Sciatic nerve (tissue), 2 donors: ENCODE results near the gene CHN2. TPM values are rescaled to one million over a fixed set of nuclear protein-coding genes. Genes with fewer than 3 reads are reported as not detected.

Experiments used
- ATAC-seq: fragments of 200-7000 bp; cut with Tn5 transposase; one replicate; pipeline ENCODE4 v1.9.1; 2020; ENCODE audit warnings: mild to moderate bottlenecking, moderate library complexity
- DNase-seq: peaks from one replicate; pipeline ENCODE4 v3.0.0-alpha.2; 2020; ENCODE audit warnings: low spot score
- intact Hi-C: fragments of 100-400 bp; cut with DNase I; formaldehyde crosslinking; loops from one replicate; pipeline ENCODE4 v1.14.2; 2022
- total RNA-seq: library from RNA; stranded (reverse); fragmentation: NEBNext Ultra II Directional; extraction: Animal tissue kit (Norgen Biotek cat#: 25700); gene quantifications from one replicate; pipeline ENCODE4 v1.2.1, GENCODE V29; 2021
- donor health status: DM: no; HTN: no; CAD: no.
- donor health status: DM: no; HTN: no; CAD: no.

The CHN2 gene
- total RNA-seq: 10.9 TPM

GRCh38 chr7:29194594-29195427 lies at the start of gene CHN2:
Gene CHN2 (plus strand): TSS chr7:29194775.
- ATAC-seq (peak; percentile 58), DNase-seq (peak; percentile 73)
- intact Hi-C loops: no loop called here

GRCh38 chr7:29145553-29146056 lies 49.0 kb upstream of the CHN2 start:
- DNase-seq: no peak
- ATAC-seq: no peak
- intact Hi-C loops: no loop called here

- DNase-seq (peak; percentile 73), ATAC-seq (peak; percentile 81)
- intact Hi-C loops: no loop called here
Observed at GRCh38 chr7:29146057-29146706, 48.4 kb upstream of the CHN2 start, which contains the start of gene CPVL. Gene CPVL (minus strand): TSS chr7:29146537. CDS start chr7:29121061, 25,476 bp downstream.

GRCh38 chr7:29146888-29147609 lies 47.5 kb upstream of the CHN2 start:
- intact Hi-C loops: no loop called here
- DNase-seq (no peak), ATAC-seq (peak; percentile 55)

- ATAC-seq: peak; percentile 54
- intact Hi-C loops: no loop called here
- DNase-seq: no peak
Observed at GRCh38 chr7:29147821-29148220, 46.8 kb upstream of the CHN2 start.

GRCh38 chr7:29149036-29149435 lies 45.5 kb upstream of the CHN2 start:
- intact Hi-C loops: no loop called here
- ATAC-seq: no peak

GRCh38 chr7:29150856-29151255 lies 43.7 kb upstream of the CHN2 start:
- no peak for DNase-seq
- no peak for ATAC-seq
- intact Hi-C loops: no loop called here

More at GRCh38 chr7:29149036-29149435, 45.5 kb upstream of the CHN2 start:
- DNase-seq: no peak

GRCh38 chr7:29154076-29154475 lies 40.5 kb upstream of the CHN2 start:
- no peak for DNase-seq
- intact Hi-C loops: no loop called here
- no peak for ATAC-seq

GRCh38 chr7:29156907-29157452 lies 37.6 kb upstream of the CHN2 start:
- no peak for DNase-seq
- no peak for ATAC-seq

GRCh38 chr7:29158795-29159423 lies 35.7 kb upstream of the CHN2 start:
- no peak for DNase-seq
- ATAC-seq: no peak
- intact Hi-C loops: no loop called here

More at GRCh38 chr7:29156907-29157452, 37.6 kb upstream of the CHN2 start:
- intact Hi-C loops: no loop called here

GRCh38 chr7:29160080-29160479 lies 34.5 kb upstream of the CHN2 start:
- DNase-seq (no peak), ATAC-seq (no peak)
- intact Hi-C loops: no loop called here

GRCh38 chr7:29161231-29161630 lies 33.3 kb upstream of the CHN2 start:
- intact Hi-C loops: no loop called here
- DNase-seq (no peak), ATAC-seq (no peak)

GRCh38 chr7:29162577-29162976 lies 32.0 kb upstream of the CHN2 start:
- no peak for ATAC-seq
- intact Hi-C loops: no loop called here
- no peak for DNase-seq

- ATAC-seq (no peak), DNase-seq (no peak)
- intact Hi-C loops: no loop called here
Observed at GRCh38 chr7:29163854-29164253, 30.7 kb upstream of the CHN2 start.

GRCh38 chr7:29167721-29168120 lies 26.9 kb upstream of the CHN2 start:
- intact Hi-C loops: no loop called here
- DNase-seq (no peak), ATAC-seq (no peak)

GRCh38 chr7:29170781-29171180 lies 23.8 kb upstream of the CHN2 start:
- ATAC-seq (no peak), DNase-seq (no peak)
- intact Hi-C loops: no loop called here

GRCh38 chr7:29173458-29173857 lies 21.1 kb upstream of the CHN2 start:
- ATAC-seq (no peak), DNase-seq (no peak)
- intact Hi-C loops: no loop called here

GRCh38 chr7:29177963-29178600 lies 16.5 kb upstream of the CHN2 start:
- ATAC-seq: peak; percentile 88
- DNase-seq: peak; percentile 65
- intact Hi-C loops: no loop called here
